Sigmoid colon (tissue), 7 donors: ENCODE measurements around the gene MS4A4E. TPM values are rescaled to one million over a fixed set of nuclear protein-coding genes. Genes with fewer than 3 reads are reported as not detected.
"Not testable (repeated sequence)": the region's sequence is repeated elsewhere in the genome, so short reads cannot be mapped to it uniquely, and the experiment has no call there.

Source experiments
- DNase-seq: peaks from one replicate; pipeline ENCODE4 v3.0.0-alpha.2; 2019
- H3K27ac ChIP-seq, 4 donors: fragments of 200-600 bp; sonication (generic); one replicate each; pipeline ENCODE4 v1.5.1; 2016 to 2019; ENCODE audit warnings: mild to moderate bottlenecking in 1 of 4
- H3K27me3 ChIP-seq, 3 donors: fragments of 200-600 bp; sonication (generic); one replicate each; pipeline ENCODE4 v1.5.1; 2019; ENCODE audit warnings: mild to moderate bottlenecking in 1 of 3
- H3K36me3 ChIP-seq, 4 donors: fragments of 200-600 bp; sonication (generic); one replicate each; pipeline ENCODE4 v1.5.1; 2016 to 2019
- H3K4me1 ChIP-seq, 4 donors: fragments of 200-600 bp; sonication (generic); one replicate each; pipeline ENCODE4 v1.5.1; 2017 to 2019
- H3K4me3 ChIP-seq, 4 donors: fragments of 200-600 bp; sonication (generic); one replicate each; pipeline ENCODE4 v1.5.1; 2017 to 2019; ENCODE audit warnings: mild to moderate bottlenecking in 2 of 4, moderate library complexity in 1 of 4
- H3K9me3 ChIP-seq, 4 donors: fragments of 200-600 bp in 3 of 4; sonication (generic) in 3 of 4; one replicate each; pipeline versions ENCODE4 v1.5.1 to v1.6.1; 2013 to 2019
- CTCF ChIP-seq, 4 experiments: fragments of 450-650 bp in 3 of 4; fragments of 200-600 bp in 1 of 4; IDR thresholded peaks; one replicate each; pipeline ENCODE4 v1.5.1; 2016 to 2019; ENCODE audit warnings: antibody characterized with exemption in 4 of 4, mild to moderate bottlenecking in 3 of 4, moderate library complexity in 2 of 4
- EP300 ChIP-seq, 4 donors: sonication (generic); formaldehyde crosslinking; IDR thresholded peaks; one replicate each; pipeline ENCODE4 v1.6.1; 2017; ENCODE audit warnings: antibody characterized with exemption in 4 of 4
- POLR2A ChIP-seq, 2 donors: fragments of 450-650 bp; IDR thresholded peaks; one replicate each; pipeline ENCODE4 v1.6.1; 2016; ENCODE audit warnings: antibody characterized with exemption in 2 of 2, mild to moderate bottlenecking in 2 of 2, moderate library complexity in 2 of 2
- POLR2AphosphoS5 ChIP-seq, 4 donors: sonication (generic); formaldehyde crosslinking; IDR thresholded peaks; one replicate each; pipeline ENCODE4 v1.6.1; 2017; ENCODE audit warnings: antibody characterized with exemption in 4 of 4
- WGBS, 2 donors: extraction: QIAGEN DNeasy Blood & Tissue Kit; methylation state at CpG; one replicate each; pipeline ENCODE4 v1.1.7; 2013; 5-methylcytosine and 5-hydroxymethylcytosine counted together
- intact Hi-C: fragments of 100-400 bp; cut with DNase I; formaldehyde crosslinking; loops from one replicate; pipeline ENCODE4 v1.15.1; 2023
- polyA plus RNA-seq, 3 donors: library from polyadenylated mRNA; stranded (reverse); fragments of 200-250 nt; gene quantifications; one replicate each; pipeline ENCODE4 v1.2.3, GENCODE V29; 2013
- total RNA-seq, 4 donors: library from RNA; depleted of rRNA; stranded (reverse); fragments of >200 nt; gene quantifications; one replicate each; pipeline ENCODE4 v1.1.0, GENCODE V29; 2016
- donor health status: healthy with polysubstance abuse.
- donor health status: Bipolar disorder and iron deficiency.
- donor health status: healthy.

Gene MS4A4E
- total and polyA plus RNA-seq, 7 donors, result 0.48 to 11.1 (median 7.5) TPM; not detected in 2

DNA sequence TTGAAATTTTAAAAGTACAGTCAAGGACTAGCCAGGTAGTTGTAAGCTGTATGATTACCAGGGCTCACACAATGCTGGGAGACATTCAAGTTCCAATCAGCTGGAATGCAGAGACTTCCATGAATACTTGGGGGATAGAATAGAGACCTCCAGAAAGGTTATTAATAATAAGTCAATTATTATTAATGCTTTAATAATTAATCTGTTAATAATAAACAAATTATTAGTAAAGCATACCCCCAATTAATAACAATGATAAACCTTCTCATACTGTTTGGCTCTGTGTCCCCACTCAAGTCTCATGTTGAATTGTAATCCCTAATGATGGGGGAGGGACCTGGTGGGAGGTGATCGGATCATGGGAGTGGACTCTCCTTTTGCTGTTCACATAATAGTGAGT is 45.5 kb downstream of the MS4A4E start:
- Histone ChIP-seq H3K9me3 (peaks cover 0 to 3% (median 0%) of the 10 kb centered on the region in 4 donors), H3K4me3 (no peak overlapping the region), H3K4me1 (no peaks in the 10 kb centered on the region), H3K27me3 (no peaks in the 10 kb centered on the region), H3K27ac (no peak overlapping the region), H3K36me3 (no peaks in the 10 kb centered on the region)
- 95 to 98% methylated on average over 1 of the region's 1 CpG for WGBS, 2 donors
- TF ChIP-seq POLR2AphosphoS5 (IDR thresholded peaks at IDR 0.05), result no peak
- TF ChIP-seq CTCF (IDR thresholded peaks at IDR 0.05), result no peak
- TF ChIP-seq EP300 (IDR thresholded peaks at IDR 0.05), result no peak
- no peak for TF ChIP-seq POLR2A (IDR thresholded peaks at IDR 0.05)
- no peak for DNase-seq
- intact Hi-C loops, result loop anchor here (10.0 kb wide), 1 partner anchor 373 kb away; no protein-coding TSS in a partner anchor

GRCh38 chr11:60195923-60196368 is 47.0 kb downstream of the MS4A4E start:
- intact Hi-C loops, result loop anchor here (10.0 kb wide), 1 partner anchor 371 kb away; no protein-coding TSS in a partner anchor
- DNase-seq, result no peak
- Histone ChIP-seq H3K27ac (peak overlapping the region in 3 of 4 donors; percentile 14 to 51 (median 45)), H3K4me1 (no peaks in the 10 kb centered on the region), H3K4me3 (no peak overlapping the region), H3K36me3 (no peaks in the 10 kb centered on the region), H3K27me3 (no peaks in the 10 kb centered on the region), H3K9me3 (peaks cover 0 to 3% (median 0%) of the 10 kb centered on the region in 4 donors)
- TF ChIP-seq CTCF (IDR thresholded peaks at IDR 0.05) (no peak), POLR2AphosphoS5 (IDR thresholded peaks at IDR 0.05) (peak in 1 of 4 donors; percentile 16)
- WGBS, 2 donors, result 70 to 87% methylated on average over 4 of the region's 4 CpGs

DNA sequence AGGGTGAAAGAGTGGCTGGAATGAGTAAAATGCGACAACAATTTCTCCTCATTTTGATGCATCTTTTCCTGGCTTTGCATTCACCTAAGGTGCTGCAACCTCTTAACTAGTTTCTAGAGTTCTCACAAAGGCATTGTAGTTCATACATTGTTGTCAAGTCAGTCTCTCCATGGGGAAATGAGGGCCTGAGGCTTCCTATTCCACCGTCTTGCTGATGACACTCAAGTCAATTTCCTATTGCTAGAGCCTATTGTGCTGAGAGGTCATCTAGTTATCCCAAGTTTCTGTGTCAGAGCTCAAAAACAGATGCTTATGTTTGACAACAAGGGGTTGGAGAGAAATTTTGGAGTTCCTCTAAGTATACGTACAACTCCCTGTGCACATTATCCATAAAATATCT is 48.4 kb downstream of the MS4A4E start:
- DNase-seq, result no peak
- peak overlapping the region in 1 of 4 donors; percentile 13 for H3K27ac ChIP-seq
- peaks cover 0 to 3% (median 0%) of the 10 kb centered on the region in 4 donors for H3K9me3 ChIP-seq
- no peaks in the 10 kb centered on the region for H3K36me3 ChIP-seq
- whole genome bisulfite sequencing, 2 donors, result 60 to 75% methylated on average over 3 of the region's 3 CpGs
- TF ChIP-seq EP300 (IDR thresholded peaks at IDR 0.05) (no peak), POLR2AphosphoS5 (IDR thresholded peaks at IDR 0.05) (no peak), CTCF (IDR thresholded peaks at IDR 0.05) (no peak), POLR2A (IDR thresholded peaks at IDR 0.05) (no peak)
- no peaks in the 10 kb centered on the region for H3K27me3 ChIP-seq
- no peaks in the 10 kb centered on the region for H3K4me1 ChIP-seq
- intact Hi-C loops, result loop anchor here (10.0 kb wide), 1 partner anchor 370 kb away; no protein-coding TSS in a partner anchor
- H3K4me3 ChIP-seq, result no peak overlapping the region

GRCh38 chr11:60193687-60194433 is 49.1 kb downstream of the MS4A4E start:
- no peak for DNase-seq
- 20 to 25% methylated on average over 1 of the region's 1 CpG for WGBS, 2 donors
- Histone ChIP-seq H3K9me3 (peaks cover 0 to 3% (median 0%) of the 10 kb centered on the region in 4 donors), H3K27ac (peak overlapping the region in 1 of 4 donors; percentile 13), H3K4me3 (no peak overlapping the region), H3K27me3 (no peaks in the 10 kb centered on the region), H3K4me1 (no peaks in the 10 kb centered on the region), H3K36me3 (no peaks in the 10 kb centered on the region)
- TF ChIP-seq POLR2AphosphoS5 (IDR thresholded peaks at IDR 0.05) (no peak), CTCF (IDR thresholded peaks at IDR 0.05) (peak; percentile 43 to 63 (median 54))
- intact Hi-C loops, result loop anchor here (10.0 kb wide), 1 partner anchor 369 kb away; no protein-coding TSS in a partner anchor

- H3K27me3 ChIP-seq, H3K36me3 ChIP-seq, H3K4me1 ChIP-seq, H3K27ac ChIP-seq, H3K4me3 ChIP-seq, H3K9me3 ChIP-seq, DNase-seq: not testable (repeated sequence)
- WGBS, 2 donors, result 89 to 92% methylated on average over 4 of the region's 4 CpGs
- intact Hi-C loops, result loop anchor here (10.0 kb wide), 1 partner anchor 368 kb away; no protein-coding TSS in a partner anchor
Measured at GRCh38 chr11:60192564-60192963, 50.4 kb downstream of the MS4A4E start.

- H3K36me3 ChIP-seq, H3K27me3 ChIP-seq, H3K9me3 ChIP-seq, H3K4me3 ChIP-seq, H3K27ac ChIP-seq, H3K4me1 ChIP-seq, DNase-seq, intact Hi-C loops: not testable (repeated sequence)
- 38 to 55% methylated on average over 3 of the region's 3 CpGs for WGBS, 2 donors
Measured at GRCh38 chr11:60188481-60188880, 54.5 kb downstream of the MS4A4E start.

- H3K4me1 ChIP-seq, intact Hi-C loops, DNase-seq, H3K4me3 ChIP-seq, H3K27me3 ChIP-seq, H3K36me3 ChIP-seq, H3K9me3 ChIP-seq: not testable (repeated sequence)
- WGBS, 2 donors, result 88 to 91% methylated on average over 2 of the region's 2 CpGs
- peak overlapping the region in 1 of 4 donors; percentile 28 for H3K27ac ChIP-seq
Measured at GRCh38 chr11:60186128-60186527, 56.8 kb downstream of the MS4A4E start.

DNA sequence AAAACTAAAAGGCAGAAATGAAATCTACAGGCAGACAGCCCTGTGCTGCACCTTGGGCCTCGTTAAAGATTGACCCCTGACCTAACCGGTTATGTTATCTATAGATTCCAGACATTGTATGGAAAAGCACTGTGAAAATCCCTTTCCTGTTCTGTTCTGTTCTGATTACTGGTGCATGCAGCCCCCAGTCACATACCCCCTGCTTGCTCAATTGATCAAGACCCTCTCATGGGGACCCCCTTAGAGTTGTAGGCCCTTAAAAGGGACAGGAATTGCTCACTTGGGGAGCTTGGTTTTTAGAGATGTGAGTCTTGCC is 57.5 kb downstream of the MS4A4E start:
- H3K27me3 ChIP-seq, DNase-seq, H3K36me3 ChIP-seq, H3K9me3 ChIP-seq, H3K4me3 ChIP-seq, intact Hi-C loops, H3K4me1 ChIP-seq: not testable (repeated sequence)
- WGBS, 2 donors, result 30 to 40% methylated on average over 2 of the region's 2 CpGs
- peak overlapping the region in 1 of 4 donors; percentile 28 for H3K27ac ChIP-seq
